GM18519 (cell line): Measurements from ENCODE around the gene OXA1L.
"Not testable (repeated sequence)": the region's sequence is repeated elsewhere in the genome, so short reads cannot be mapped to it uniquely, and the experiment has no call there.

Source experiments
- ATAC-seq: cut with Tn5 transposase; IDR thresholded peaks from one replicate; pipeline ENCODE4 v1.9.1; 2021; ENCODE audit warnings: mild to moderate bottlenecking, moderate library complexity; ENCODE audit not compliant: unreplicated experiment, low FRiP score

The OXA1L gene

DNA sequence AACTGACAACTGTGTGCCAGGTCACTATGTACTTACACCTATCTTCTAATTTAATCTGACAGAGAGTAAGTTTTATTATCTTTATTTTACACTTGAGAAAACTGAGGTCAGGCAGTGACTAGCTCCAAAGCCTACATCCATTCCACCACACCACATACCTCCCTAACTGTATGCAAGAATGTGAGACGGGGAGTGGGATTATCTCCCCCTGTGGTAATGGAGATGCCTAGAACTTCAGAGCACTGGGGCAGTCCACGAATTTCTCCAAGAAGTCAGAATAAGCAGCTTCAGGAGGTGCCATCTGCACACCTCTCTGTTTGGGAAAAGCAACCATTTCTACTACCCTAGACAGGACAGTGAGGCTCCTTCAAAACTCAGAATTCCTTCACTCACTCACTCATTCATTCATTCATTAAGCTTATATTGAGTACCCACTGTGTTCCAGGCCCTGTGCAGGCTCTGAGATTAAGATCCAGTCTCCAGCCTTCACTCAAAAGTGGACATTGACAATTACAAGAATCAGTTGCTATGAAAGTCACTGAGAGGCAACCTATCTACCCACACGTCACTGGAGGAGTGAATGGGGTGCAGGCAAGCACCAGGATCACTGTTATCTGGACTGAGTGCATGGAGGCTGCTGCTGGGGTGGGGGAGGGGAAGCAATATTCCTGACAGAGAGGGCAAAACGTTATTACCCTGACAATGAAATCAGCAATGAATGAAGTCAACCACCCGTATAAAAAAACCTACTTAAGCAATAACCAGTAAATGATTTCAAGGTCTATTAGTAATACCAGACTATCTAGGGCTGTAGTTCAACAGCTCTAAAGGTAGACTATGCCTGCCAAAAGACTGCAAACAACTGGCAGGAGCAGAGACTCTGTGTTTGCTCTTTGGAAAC lies 30.8 kb downstream of the OXA1L start:
- no peak for ATAC-seq

DNA sequence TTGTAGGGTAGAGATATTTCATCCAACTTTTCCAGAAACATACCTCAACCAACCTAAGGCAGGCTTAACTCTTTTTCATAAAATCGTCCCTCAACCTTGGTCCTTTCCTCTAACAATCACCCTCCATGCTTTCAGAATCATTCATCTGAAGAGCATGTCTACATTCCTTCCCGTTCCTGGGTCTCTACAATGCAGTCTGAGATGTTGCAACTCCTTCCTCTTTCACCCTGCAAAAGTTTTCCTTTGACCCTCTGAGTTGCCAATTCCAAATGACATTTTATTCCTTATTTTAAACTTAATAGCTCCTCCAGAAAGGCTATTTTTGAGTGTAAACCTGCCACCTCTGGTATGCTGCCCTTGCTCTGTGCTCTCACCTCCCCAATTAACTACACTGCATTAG lies 32.0 kb downstream of the OXA1L start:
- ATAC-seq = no peak

DNA sequence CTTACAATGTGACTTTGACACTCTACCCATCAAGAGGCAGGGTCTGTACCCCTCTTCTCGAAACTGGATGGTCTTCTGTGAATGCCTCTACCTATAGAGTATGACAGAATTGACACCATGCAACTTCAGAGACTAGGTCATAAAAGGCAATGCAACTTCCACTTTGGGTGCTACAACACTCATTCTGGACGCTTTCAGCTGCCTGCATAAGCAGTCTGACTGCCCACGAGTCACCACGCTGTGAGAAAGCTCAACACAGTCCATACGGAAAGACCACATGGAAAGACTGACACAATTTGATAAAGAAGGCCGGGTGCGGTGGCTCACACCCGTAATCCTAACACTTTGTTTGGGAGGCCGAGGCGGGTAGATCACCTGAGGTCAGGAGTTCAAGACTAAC lies 33.9 kb downstream of the OXA1L start:
- no peak for ATAC-seq

DNA sequence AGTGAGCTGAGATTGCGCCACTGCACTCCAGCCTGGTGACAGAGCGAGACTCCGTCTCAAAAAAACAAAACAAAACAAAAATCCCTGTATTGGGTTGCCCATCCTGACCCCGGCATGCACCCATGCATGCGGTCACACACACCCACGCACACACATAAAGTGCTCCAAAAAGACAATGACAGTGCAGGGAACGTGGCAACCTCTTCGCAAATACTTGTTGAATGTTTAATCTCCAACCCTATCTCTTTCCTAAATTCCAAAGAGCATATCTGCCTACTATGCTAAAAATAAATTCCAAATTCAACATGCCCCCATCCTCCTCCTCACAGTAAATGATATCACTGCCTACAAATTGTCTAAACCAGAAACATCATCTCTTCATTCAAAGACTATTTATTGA lies 35.2 kb downstream of the OXA1L start:
- ATAC-seq = no peak

DNA sequence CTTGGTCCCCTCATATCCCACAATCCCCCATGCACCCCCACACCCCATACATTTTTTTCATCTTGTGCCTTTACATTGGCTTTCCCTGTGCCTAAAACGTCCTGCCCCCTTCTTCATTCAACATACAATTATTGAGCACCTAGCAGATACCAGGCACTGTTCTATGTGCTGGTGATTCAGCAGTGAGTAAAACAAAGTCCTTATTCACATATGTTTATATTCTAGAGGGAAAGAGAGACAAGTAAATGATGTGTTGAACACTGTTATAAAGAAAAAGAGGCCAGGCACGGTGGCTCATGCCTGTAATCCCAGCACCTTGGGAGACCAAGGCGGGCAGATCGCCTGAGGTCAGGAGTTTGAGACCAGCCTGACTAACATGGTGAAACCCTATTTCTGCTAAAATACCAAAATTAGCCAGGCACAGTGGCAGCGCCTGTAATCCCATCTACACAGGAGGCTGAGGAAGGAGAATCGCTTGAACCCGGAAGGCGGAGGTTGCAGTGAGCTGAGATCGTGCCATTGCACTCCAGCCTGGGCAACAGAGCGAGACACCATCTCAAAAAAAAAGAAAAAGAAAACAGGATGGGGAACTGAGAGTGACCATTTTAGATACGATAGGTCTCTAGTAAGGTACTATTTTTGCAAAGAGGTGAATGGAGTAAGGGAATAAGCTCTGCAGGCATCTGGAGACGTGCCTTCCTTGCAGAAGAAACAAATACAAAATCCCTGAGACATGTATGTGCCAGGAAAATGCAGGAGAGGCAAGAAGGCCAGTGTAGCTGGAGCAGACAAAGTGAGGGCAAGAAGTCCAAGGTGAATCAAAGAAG lies 36.6 kb downstream of the OXA1L start:
- no peak for ATAC-seq

DNA sequence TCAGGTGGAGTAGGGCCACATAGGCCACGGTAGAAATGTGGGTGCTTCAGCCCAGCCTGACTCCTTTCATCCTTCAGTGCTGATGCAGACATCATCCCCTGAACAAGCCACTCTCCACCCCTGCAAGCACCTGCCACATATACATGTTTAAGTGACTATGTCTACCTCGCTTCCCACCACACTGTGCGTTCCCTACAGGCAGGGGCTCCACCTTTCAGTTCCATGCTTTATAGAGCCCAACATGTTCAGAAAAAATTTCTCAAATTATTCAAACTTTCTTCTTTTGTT lies 37.1 kb downstream of the OXA1L start:
- no peak for ATAC-seq

DNA sequence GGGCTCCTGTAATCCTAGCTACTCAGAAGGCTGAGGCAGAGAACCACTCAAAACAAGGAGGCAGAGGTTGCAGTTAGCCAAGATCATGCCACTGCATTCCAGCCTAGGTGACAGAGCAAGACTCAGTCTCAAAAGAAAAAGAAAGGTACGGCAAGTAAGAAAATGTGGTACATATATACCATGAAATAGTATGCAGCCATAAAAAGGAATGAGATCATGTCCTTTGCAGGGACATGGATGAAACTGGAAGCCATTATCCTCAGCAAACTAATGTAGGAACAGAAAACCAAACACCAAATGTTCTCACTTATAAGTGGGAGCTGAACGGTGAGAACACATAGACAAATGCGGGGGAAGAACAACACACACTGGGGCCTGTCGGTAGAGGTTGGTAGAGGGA lies 38.7 kb downstream of the OXA1L start:
- not testable (repeated sequence) for ATAC-seq

DNA sequence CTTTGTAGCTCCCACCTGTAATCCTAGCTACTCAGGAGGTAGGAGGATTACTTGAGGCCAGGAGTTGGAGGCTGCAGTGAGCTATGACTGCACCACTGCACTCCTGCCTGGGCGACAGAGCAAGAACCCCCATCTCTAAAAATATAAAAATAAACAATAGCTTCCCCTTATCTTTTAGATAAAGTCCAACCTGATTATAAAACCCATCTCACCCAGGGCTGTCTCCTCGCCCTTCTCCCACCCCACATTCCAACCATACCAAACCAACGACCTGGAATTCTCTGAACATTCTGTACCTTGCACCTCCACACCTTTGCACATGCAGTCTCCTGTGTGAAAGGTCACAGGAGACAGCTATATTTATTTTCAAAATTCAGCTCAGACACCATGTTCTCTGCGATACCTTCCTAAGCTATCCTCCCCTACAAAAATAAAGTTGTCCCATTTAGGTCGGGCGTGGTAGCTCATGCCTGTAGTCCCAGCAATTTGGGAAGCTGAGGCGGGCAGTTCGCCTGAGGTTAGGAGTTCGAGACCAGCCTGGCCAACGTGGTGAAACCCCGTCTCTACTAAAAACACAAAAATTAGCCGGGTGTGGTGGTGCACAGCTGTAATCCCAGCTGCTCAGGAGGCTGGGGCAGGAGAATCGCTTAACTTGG lies 41.1 kb downstream of the OXA1L start:
- ATAC-seq = no peak

DNA sequence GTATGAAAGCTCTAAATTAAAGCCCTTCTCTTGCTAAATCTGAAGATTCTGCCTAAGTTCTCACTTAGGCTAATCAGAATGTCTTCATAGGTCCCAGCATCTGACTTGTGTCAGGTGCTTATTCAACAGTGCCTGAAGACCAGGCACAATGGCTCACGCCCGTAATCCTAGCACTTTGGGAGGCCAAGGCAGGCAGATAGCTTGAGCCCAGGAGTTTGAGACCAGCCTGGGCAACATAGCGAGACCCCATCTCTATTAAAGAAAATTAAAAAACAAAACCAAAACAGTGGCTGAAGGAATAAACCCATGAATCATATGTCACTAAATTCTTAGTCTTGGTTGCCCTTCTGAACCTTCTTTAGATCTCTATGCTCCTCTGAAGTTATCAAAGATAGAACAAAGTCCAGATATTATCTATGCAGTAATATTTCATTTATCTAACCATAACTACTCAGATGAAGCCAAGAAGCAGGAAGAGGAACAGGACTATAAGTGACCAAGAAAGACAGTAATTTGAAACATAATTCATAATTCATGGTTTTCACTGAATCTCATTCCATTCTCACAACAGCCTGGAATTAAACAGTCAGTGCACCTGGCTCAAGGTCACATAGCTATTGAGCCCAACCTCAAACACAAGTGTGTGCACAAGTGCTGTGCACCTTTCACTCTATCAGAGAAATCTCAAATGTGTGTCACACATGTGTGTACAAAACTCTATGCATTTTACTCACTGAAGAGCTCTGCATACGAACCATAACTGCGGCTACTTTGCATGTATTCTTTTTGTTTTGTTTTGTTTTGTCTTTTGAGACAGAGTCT lies 42.1 kb downstream of the OXA1L start:
- ATAC-seq = no peak

DNA sequence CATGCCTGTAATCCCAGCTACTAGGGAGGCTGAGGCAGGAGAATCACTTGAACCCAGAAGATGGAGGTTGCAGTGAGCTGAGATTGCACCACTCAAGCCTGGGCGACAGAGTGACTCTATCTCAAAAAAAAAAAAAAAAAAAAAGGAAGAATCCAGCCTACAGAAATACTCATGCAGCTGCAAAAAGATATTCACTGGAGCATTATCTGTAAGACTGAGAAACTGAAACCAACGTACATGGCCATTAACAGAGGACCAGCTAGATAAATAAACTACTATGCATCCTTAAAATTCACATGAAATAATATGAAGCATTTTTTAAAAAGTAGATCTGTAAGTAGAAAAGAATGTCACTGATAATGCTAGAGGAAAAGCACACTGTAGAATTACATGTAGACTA lies 45.2 kb downstream of the OXA1L start:
- no peak for ATAC-seq

DNA sequence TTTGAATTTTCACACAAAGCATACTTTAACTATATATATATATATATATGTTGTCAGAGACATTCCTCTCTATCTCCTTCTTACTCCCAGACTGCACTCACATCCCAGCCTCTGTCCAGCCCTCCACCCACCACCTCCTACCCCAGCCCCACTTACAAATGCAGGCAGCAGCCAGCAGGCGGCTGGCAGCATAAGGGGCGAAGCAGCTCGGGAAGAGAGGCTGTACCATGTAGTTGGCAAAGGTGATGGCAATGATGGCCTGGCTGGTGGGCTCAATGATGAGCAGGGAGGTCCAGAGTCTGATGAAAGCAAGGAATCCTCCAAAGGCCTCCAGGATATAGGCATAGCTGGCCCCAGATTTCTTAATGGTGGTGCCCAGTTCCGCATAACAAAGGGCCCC lies 46.3 kb downstream of the OXA1L start:
- ATAC-seq = no peak

DNA sequence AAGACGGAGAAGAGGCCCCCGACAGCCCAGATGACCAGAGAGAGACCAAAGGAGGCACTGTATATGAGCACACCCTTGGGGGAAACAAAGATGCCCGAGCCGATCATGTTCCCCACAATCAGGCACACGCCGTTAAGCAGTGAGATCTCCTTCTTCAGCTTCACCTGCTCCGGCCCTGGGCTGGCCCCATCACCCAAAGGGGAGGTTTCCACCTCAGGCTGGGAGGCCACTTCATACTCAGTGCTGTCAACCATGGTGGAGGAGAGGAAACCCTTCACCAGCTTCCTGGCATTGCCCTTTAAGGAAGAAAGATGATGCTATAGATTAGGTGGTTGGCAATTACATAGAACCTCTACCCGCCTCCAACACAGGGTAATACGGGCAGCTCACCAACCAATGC lies 46.7 kb downstream of the OXA1L start:
- no peak for ATAC-seq

DNA sequence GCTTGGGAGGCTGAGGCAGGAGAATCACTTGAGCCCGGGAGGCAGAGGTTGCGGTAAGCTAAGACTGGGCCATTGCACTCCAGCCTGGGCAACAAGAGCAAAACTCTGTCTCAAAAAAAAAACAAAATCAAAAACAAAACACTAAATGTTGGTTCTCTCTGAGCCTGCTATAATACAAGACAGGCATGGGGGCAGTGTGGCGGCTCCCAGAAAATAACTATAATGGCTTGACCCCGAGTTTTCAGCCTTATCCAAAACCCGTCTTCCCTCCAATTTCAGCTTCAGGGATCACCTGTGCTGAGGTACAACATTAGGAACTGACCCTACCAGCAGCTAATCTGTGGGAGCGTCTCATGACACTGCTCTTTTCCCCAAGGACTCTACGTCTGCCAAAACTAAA lies 47.9 kb downstream of the OXA1L start:
- no peak for ATAC-seq

DNA sequence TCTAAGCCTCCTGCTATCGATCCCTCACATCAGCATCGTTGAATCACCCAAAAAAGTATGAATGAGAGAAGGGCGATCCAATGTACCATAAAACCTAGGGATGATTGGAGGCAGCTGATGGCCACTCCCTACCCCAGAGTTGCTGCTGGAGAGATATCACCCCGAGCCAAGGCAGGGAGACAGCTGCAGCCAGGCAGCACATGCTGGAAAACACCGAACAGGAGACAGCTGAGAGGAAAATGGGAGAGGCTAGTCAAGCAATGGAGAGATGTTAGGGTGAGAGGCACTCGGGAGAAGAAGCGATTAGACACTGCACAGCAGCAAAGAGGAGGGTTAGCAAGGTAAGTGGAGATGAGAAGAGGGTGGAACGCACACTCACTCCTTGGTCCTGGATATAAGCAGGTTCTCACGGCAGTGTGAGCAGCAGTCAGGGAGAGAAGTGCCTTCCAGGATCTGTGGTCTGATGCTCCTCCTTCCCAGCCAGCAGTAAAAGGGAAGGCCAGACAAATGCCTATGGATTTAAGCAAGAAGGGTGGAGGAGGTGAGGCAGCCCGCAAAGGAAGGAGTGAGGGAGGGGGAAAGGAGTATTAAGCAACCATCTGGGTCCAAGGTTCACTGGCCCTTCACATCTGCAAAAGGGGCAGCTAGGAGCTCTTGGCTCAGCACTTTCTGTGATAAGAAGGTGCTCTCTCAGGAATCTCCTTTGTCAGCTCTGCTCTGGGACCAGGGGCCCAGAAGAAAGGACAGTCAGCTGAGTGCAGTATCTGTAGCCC lies 48.6 kb downstream of the OXA1L start, which contains the start of gene SLC7A7:
Gene SLC7A7 (minus strand): TSS at position 495 of the 773 bp plus-strand sequence. CDS start 2,037 bp downstream, outside the sequence.
- no peak for ATAC-seq

DNA sequence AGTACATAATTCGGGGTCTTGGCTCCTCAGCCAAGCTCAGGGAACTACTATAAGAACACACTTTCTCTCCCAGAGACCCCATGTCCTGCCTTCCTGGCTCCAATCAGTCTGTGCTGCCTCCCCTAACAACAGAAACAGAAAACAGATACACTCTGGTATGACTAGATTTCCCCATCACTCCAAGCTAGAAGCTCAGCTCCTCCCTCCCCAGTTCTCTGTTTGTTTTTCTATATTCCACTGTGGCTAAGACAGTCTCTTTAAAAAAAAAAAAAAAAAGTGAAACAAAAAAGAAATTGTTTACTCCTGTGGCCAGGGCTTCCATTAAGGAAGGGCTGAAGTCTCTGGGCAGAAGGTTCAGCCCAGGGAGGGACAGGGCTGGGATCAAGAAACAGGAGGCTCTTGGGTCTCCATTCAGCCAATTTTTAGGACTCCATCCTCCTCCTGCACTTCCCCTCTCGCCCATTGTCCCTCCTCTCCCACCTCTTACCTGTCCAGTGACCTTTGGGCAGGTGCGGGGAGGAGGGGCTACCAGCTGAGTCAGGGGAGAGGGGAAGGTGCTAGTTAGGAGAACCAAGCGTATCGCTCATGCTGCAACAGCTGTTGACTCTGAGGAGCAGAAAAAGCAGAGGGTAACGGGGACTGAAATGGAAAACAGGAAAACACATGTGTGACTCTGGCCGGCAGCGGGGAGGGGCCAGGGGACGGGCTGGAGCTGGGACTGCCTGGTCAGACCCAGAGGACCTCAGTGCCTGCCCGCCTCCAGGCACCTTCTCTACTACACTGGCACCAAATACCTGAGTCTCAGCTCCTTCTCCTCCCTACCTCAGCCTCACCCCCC lies 52.9 kb downstream of the OXA1L start:
- ATAC-seq = no peak

DNA sequence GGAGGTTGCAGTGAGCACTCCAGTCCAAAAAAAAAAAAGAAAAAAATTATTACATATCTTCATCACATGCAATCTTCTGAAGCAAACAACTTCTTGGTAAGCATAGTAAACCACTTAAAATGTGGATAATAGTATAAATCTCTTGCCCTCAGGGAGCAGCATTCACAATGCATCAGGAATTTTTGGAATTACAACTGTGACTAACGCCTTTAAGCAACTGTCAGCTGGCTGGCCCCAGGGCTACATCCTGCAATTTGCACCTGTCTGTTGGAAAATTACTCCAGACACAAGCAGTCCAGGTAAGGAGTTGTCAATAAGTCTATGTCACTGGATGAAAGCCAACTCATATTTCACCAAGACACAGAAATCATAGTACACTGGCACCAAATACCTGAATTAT lies 54.2 kb downstream of the OXA1L start:
- ATAC-seq = no peak

DNA sequence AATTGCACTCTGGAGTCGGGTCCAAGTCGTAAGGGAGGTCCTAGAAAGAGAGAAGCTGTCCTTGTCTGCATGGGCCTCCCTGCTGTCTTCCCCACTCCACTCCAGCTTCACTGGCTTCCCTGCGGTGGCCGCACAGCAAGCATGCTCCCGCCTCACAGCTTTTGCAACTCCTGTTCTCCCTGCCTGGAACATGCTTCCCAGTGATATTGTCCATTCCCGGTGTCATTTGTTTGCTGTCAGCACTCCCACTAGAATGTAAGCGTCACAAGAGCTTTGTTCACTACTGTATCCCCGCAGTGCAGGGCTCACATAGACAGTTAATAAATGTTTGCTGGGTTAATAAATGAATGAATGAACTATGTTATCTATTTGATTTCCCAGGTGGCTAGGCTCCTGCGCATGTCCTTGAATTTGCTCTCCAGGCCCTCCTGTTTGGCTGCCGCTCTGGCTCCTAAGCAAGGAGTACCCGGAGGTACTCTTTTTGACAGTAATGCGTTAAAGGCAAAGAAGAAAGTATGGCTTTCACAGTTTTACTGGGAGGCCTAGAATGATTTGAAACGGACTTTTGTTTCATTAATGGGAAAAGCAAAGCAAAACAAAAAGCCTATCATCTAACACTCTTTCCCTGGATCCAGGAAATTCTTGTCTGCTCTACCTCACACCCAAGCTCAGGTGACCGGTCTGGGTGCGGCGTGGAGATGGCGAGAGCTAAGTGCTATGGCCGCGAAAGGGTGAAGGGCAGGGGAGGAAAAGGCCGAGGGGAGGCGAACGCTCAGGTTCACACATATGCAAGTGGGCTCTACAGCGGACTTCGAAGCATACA lies 54.9 kb downstream of the OXA1L start:
- ATAC-seq = no peak

DNA sequence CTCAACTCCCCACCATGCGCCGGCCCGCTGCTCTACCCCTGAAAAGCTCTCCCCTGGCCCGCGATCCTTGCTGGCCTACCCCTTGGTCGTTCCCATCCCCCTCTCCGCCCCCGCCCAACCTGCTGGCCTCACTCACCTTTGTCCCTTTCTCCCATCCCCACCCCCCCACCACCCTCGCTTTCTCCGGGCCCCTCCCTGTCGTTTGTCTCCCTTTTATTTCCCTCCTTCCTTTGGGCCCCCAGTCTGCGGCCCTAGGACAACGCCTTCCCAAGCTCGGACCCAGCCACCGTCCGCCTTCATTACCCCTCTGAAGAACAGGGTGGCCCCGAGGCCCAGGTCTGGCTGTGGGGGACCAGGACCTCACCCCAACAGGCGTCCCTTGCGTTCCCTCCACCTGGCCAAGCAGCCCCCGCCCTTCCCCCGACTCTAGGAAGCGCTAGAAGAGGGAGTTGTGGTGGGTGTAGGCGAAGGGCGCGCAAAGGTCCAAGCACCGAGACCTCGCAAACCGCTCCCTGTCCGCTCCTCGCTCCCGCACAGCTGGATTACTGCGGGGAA lies 55.6 kb downstream of the OXA1L start:
- no peak for ATAC-seq
